Body of pancreas (tissue), 4 donors: ENCODE results near the gene MYH7.

Source experiments
- CTCF ChIP-seq, 7 experiments: fragments of 450-650 bp in 4 of 7; fragments of 200-600 bp in 3 of 7; sonication (generic) in 3 of 7; IDR thresholded peaks; one replicate each; pipeline ENCODE4 v1.5.1; 2016 to 2019; ENCODE audit warnings: antibody characterized with exemption in 7 of 7
- POLR2A ChIP-seq, 3 donors: fragments of 450-650 bp; IDR thresholded peaks; one replicate each; pipeline ENCODE4 v1.6.1; 2016; ENCODE audit warnings: antibody characterized with exemption in 3 of 3, mild to moderate bottlenecking in 2 of 3

DNA sequence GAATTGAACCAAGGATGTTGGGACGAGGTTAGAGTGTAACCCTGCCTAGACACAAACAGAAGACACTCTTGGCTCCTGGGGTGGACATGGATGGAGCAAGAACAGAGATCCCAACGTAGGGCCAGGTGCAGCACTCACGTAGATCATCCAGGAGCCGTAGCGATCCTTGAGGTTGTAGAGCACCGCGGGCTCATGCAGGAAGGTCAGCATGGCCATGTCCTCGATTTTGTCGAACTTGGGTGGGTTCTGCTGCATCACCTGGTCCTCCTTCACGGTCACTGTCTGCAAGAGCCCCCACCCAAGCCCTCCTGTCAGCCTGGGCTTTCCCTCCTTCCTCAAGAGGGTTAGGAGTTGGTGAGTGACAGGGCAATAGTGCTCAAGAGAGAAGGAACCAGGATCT lies 2.5 kb downstream of the MYH7 start:
- no peak for TF ChIP-seq CTCF (IDR thresholded peaks at IDR 0.05)
- TF ChIP-seq POLR2A (IDR thresholded peaks at IDR 0.05) = no peak
